ENCODE measurements around the gene PRR19. TPM values are rescaled to one million over a fixed set of nuclear protein-coding genes. Genes with fewer than 3 reads are reported as not detected.

The PRR19 gene
- polyA plus RNA-seq, 3 donors, result 0.35 to 0.51 (median 0.38) TPM

DNA sequence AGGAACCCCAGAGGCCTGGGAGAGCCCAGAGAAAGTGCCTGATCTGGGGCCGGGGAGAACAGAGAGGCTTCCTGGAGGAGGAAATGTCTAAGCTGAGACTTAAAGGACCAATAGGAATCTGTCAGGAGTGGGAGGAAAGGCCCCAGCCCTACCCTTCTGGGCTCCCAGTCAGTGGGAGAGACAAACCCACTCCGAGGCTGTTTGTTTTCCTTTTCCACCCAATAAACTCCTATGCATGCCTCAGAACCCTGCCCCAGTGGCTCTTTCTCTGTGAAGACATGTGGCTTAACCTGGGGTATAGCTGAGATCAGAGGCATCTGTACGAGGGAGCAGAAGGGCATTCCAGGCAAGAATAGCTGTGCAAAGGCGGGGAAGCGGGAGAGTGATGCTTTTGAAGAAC lies 25.4 kb downstream of the PRR19 start:
- no peak overlapping the region for H3K4me3 ChIP-seq (replicated peaks in 1 of 3; ENCODE audit: low read depth in 2 of 3, low read length in 3 of 3)
- no peak overlapping the region for H3K27ac ChIP-seq (ENCODE audit: low read depth in 1 of 2, low read length in 2 of 2)
- H3K4me2 ChIP-seq (replicated peaks; ENCODE audit: extremely low read depth, low read length, poor library complexity, severe bottlenecking), result no peak overlapping the region
- peaks cover 0 to 10% (median 8%) of the 10 kb centered on the region in 7 donors for H3K9me3 Mint-ChIP-seq
- peaks cover 14 to 27% of the 10 kb centered on the region in 2 donors for H3K4me1 ChIP-seq (ENCODE audit: control insufficient read depth in 1 of 2, insufficient read depth in 2 of 2, low read length in 2 of 2)
- peaks cover 9% of the 10 kb centered on the region for H3K79me2 ChIP-seq (ENCODE audit: insufficient read depth, low read length)
- H3K27ac Mint-ChIP-seq, result no peak overlapping the region
- H3K9me3 ChIP-seq (replicated peaks in 1 of 2; ENCODE audit: control insufficient read depth in 1 of 2, insufficient read depth in 1 of 2, low read length in 2 of 2), result peaks cover 0 to 7% of the 10 kb centered on the region in 2 donors
- H3K4me3 Mint-ChIP-seq, result no peak overlapping the region
- 90% methylated on average over 3 of the region's 5 CpGs for WGBS (ENCODE audit: insufficient coverage)
- no peak for DNase-seq
- peaks cover 20 to 29% (median 25%) of the 10 kb centered on the region in 3 donors for H3K27me3 Mint-ChIP-seq (ENCODE audit: low read depth in 3 of 3)
- peaks cover 33% of the 10 kb centered on the region for H3K4me1 Mint-ChIP-seq
- H4K20me1 ChIP-seq (ENCODE audit: insufficient read depth, low read length), result no peaks in the 10 kb centered on the region
- TF ChIP-seq, protein P1, sequence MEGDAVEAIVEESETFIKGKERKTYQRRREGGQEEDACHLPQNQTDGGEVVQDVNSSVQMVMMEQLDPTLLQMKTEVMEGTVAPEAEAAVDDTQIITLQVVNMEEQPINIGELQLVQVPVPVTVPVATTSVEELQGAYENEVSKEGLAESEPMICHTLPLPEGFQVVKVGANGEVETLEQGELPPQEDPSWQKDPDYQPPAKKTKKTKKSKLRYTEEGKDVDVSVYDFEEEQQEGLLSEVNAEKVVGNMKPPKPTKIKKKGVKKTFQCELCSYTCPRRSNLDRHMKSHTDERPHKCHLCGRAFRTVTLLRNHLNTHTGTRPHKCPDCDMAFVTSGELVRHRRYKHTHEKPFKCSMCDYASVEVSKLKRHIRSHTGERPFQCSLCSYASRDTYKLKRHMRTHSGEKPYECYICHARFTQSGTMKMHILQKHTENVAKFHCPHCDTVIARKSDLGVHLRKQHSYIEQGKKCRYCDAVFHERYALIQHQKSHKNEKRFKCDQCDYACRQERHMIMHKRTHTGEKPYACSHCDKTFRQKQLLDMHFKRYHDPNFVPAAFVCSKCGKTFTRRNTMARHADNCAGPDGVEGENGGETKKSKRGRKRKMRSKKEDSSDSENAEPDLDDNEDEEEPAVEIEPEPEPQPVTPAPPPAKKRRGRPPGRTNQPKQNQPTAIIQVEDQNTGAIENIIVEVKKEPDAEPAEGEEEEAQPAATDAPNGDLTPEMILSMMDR (IDR thresholded peaks at IDR 0.05), result no peak
- H3K9ac ChIP-seq (ENCODE audit: insufficient read depth, low read length, poor library complexity, severe bottlenecking), result no peak overlapping the region
- no peak overlapping the region for H2AFZ ChIP-seq (ENCODE audit: insufficient read depth, low read depth, low read length, poor library complexity, severe bottlenecking)
- peaks cover 17 to 24% of the 10 kb centered on the region in 2 donors for H3K27me3 ChIP-seq (ENCODE audit: control insufficient read depth in 2 of 2, insufficient read depth in 2 of 2, low read length in 2 of 2)
- no peaks in the 10 kb centered on the region for H3K36me3 ChIP-seq (replicated peaks in 1 of 2; ENCODE audit: control insufficient read depth in 1 of 2, insufficient read depth in 2 of 2, low read length in 2 of 2)
- H3K36me3 Mint-ChIP-seq, result peaks cover 4 to 8% of the 10 kb centered on the region in 2 donors
- intact Hi-C loops (cut with micrococcal nuclease), result loop anchor here in 1 of 2 donors (5.0 to 10.0 kb wide), 2 partner anchors 193 to 220 kb away; partner anchors contain the start of gene POU2F2

DNA sequence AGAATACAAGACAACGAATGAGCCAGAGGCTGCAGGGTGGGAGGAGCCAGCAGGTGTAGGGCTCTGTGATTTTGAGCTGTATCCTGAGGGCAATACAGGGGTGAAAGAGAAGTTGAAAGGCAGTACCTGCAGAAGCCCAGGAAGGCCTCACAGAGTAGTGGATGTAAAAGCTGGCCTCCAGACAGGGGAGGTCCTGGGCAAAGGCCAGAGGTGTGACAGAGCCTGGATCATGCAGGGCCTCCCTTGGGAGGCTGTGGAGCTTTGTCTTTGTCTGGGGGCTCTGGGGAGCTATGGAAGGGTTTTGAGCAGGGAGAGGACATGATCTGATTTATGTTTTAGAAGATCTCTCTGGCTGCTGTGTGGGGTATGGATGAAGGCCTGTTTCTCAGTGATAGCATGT lies 26.2 kb downstream of the PRR19 start:
- no peak overlapping the region for H3K4me2 ChIP-seq (replicated peaks; ENCODE audit: extremely low read depth, low read length, poor library complexity, severe bottlenecking)
- no CpG with 5 or more reads among the region's 1 CpG for WGBS (ENCODE audit: insufficient coverage)
- H3K27me3 Mint-ChIP-seq (ENCODE audit: low read depth in 3 of 3), result peaks cover 12 to 22% (median 18%) of the 10 kb centered on the region in 3 donors
- no peaks in the 10 kb centered on the region for H4K20me1 ChIP-seq (ENCODE audit: insufficient read depth, low read length)
- H3K9me3 ChIP-seq (replicated peaks in 1 of 2; ENCODE audit: control insufficient read depth in 1 of 2, insufficient read depth in 1 of 2, low read length in 2 of 2), result peaks cover 0 to 3% of the 10 kb centered on the region in 2 donors
- no peak overlapping the region for H2AFZ ChIP-seq (ENCODE audit: insufficient read depth, low read depth, low read length, poor library complexity, severe bottlenecking)
- peaks cover 12 to 17% of the 10 kb centered on the region in 2 donors for H3K27me3 ChIP-seq (ENCODE audit: control insufficient read depth in 2 of 2, insufficient read depth in 2 of 2, low read length in 2 of 2)
- H3K4me3 ChIP-seq (replicated peaks in 1 of 3; ENCODE audit: low read depth in 2 of 3, low read length in 3 of 3), result no peak overlapping the region
- H3K9me3 Mint-ChIP-seq, result peaks cover 0 to 10% (median 8%) of the 10 kb centered on the region in 7 donors
- intact Hi-C loops (cut with micrococcal nuclease), result loop anchor here in 1 of 2 donors (5.0 to 10.0 kb wide), 2 partner anchors 193 to 221 kb away; partner anchors contain the start of gene POU2F2
- H3K79me2 ChIP-seq (ENCODE audit: insufficient read depth, low read length), result peaks cover 9% of the 10 kb centered on the region
- H3K36me3 ChIP-seq (replicated peaks in 1 of 2; ENCODE audit: control insufficient read depth in 1 of 2, insufficient read depth in 2 of 2, low read length in 2 of 2), result no peaks in the 10 kb centered on the region
- TF ChIP-seq, protein P1 (IDR thresholded peaks at IDR 0.05), result no peak
- peaks cover 14 to 27% of the 10 kb centered on the region in 2 donors for H3K4me1 ChIP-seq (ENCODE audit: control insufficient read depth in 1 of 2, insufficient read depth in 2 of 2, low read length in 2 of 2)
- H3K9ac ChIP-seq (ENCODE audit: insufficient read depth, low read length, poor library complexity, severe bottlenecking), result no peak overlapping the region
- peaks cover 4 to 8% of the 10 kb centered on the region in 2 donors for H3K36me3 Mint-ChIP-seq
- H3K27ac ChIP-seq (ENCODE audit: low read depth in 1 of 2, low read length in 2 of 2), result no peak overlapping the region
- peaks cover 33% of the 10 kb centered on the region for H3K4me1 Mint-ChIP-seq
- no peak overlapping the region for H3K27ac Mint-ChIP-seq
- H3K4me3 Mint-ChIP-seq, result no peak overlapping the region
- no peak for DNase-seq
